K562 (cell line): ENCODE results near the gene NRCAM. TPM values are rescaled to one million over a fixed set of nuclear protein-coding genes. Genes with fewer than 3 reads are reported as not detected.

Experiments
- ATAC-seq: fragments of 200-7000 bp; cut with Tn5 transposase; 3 replicates; pipeline ENCODE4 v1.9.1; 2020; ENCODE audit warnings: moderate library complexity
- BruUV-seq: library from RNA; stranded (reverse); fragments of 400-500 nt; replicated peaks from 2 replicates; lab custom pipeline; 2021; lab: Mats Ljungman, UMichigan
- CTCF ChIA-PET: fragments of 300-600 bp; formaldehyde crosslinking; extraction: SDS; loops from one replicate; lab custom pipeline; 2021; ENCODE audit warnings: low intra/inter-chr PET ratio; lab: Yijun Ruan, JAX
- POLR2A ChIA-PET: fragments of 300-600, 350-650 bp; sonication (Branson Sonifier 250); formaldehyde crosslinking; extraction: SDS; loops from one replicate; lab custom pipeline; 2021; ENCODE audit warnings: antibody characterized with exemption, inconsistent platforms; lab: Yijun Ruan, JAX
- DNase-seq, 4 experiments: peaks; one replicate each; pipeline versions ENCODE4 v3.0.0 to v3.0.0-alpha.2; 2011 to 2018; ENCODE audit warnings: low spot score in 3 of 4, mixed read lengths in 3 of 4; ENCODE audit errors: extremely low read depth in 1 of 4
- FAIRE-seq: peaks from 2 replicates; lab custom pipeline; 2011; peaks lifted over from hg19 to GRCh38; lab: Jason Lieb, UNC
- H2AFZ ChIP-seq: 2 replicates; pipeline ENCODE4 v1.6.0; 2011; ENCODE audit warnings: low read depth, low read length, control low read depth, inconsistent platforms
- H3K27ac ChIP-seq: fragments of 200-600 bp; 3 replicates; pipeline ENCODE4 v1.8.0; 2011; ENCODE audit warnings: low read depth, mild to moderate bottlenecking, control low read depth, inconsistent platforms, low read length, moderate library complexity, mixed read lengths; ENCODE audit errors: extremely low read depth
- H3K27me3 ChIP-seq, 2 experiments: fragments of 300-600 bp in 1 of 2; 2 replicates in 1 of 2; 3 replicates in 1 of 2; pipeline versions ENCODE4 v1.6.0 to v1.8.0; 2011; ENCODE audit warnings: inconsistent platforms in 2 of 2, low read length in 2 of 2, mild to moderate bottlenecking in 1 of 2, mixed read lengths in 1 of 2, moderate library complexity in 1 of 2; ENCODE audit not compliant: control insufficient read depth in 2 of 2, insufficient read depth in 2 of 2
- H3K36me3 ChIP-seq: fragments of 300-600 bp; 3 replicates; pipeline ENCODE4 v1.8.0; 2011; ENCODE audit warnings: mild to moderate bottlenecking, low read length, inconsistent platforms; ENCODE audit not compliant: control insufficient read depth, insufficient read depth
- H3K4me1 ChIP-seq, 2 experiments: fragments of 200-600 bp in 1 of 2; replicated peaks in 1 of 2; 2 replicates in 1 of 2; 3 replicates in 1 of 2; pipeline versions ENCODE4 v1.5.1 to v1.8.0; 2011; ENCODE audit warnings: inconsistent platforms in 2 of 2, low read length in 2 of 2, mild to moderate bottlenecking in 1 of 2, mixed read lengths in 1 of 2, moderate library complexity in 1 of 2; ENCODE audit not compliant: control insufficient read depth in 2 of 2, insufficient read depth in 2 of 2
- H3K4me2 ChIP-seq: 2 replicates; pipeline ENCODE4 v1.6.1; 2011; ENCODE audit warnings: low read length, control low read depth, inconsistent platforms, mixed read lengths; ENCODE audit not compliant: insufficient read depth
- H3K4me3 ChIP-seq: fragments of 200-600 bp; sonication (generic), shearing (Covaris generic); 2 replicates; pipeline ENCODE4 v1.5.1; 2016; ENCODE audit warnings: control low read depth, inconsistent platforms
- H3K79me2 ChIP-seq: fragments of 200-600 bp; 3 replicates; pipeline ENCODE4 v1.8.0; 2011; ENCODE audit warnings: low read length, inconsistent platforms; ENCODE audit not compliant: control insufficient read depth, insufficient read depth
- H3K9ac ChIP-seq, 2 experiments: 2 replicates each; pipeline versions ENCODE4 v1.6.0 to v1.6.1; 2011; ENCODE audit warnings: low read depth in 2 of 2, low read length in 2 of 2, control low read depth in 1 of 2, inconsistent platforms in 1 of 2, mild to moderate bottlenecking in 1 of 2, mixed read lengths in 1 of 2; ENCODE audit not compliant: insufficient read depth in 1 of 2
- H3K9me1 ChIP-seq: one replicate; pipeline ENCODE4 v1.6.0; 2011; ENCODE audit warnings: inconsistent platforms, mild to moderate bottlenecking, low read length, moderate library complexity; ENCODE audit not compliant: control insufficient read depth, insufficient read depth
- H3K9me3 ChIP-seq: replicated peaks from 2 replicates; pipeline ENCODE4 v1.5.1; 2011; ENCODE audit warnings: low read depth, low read length, inconsistent platforms; ENCODE audit not compliant: control insufficient read depth, insufficient read depth
- H4K20me1 ChIP-seq: replicated peaks from 2 replicates; pipeline ENCODE4 v1.6.1; 2011; ENCODE audit warnings: low read length, inconsistent platforms, mixed read lengths; ENCODE audit not compliant: control insufficient read depth, insufficient read depth
- CEBPB ChIP-seq: fragments of 450-650 bp; IDR thresholded peaks from 2 replicates; pipeline ENCODE4 v1.6.1; 2016; ENCODE audit warnings: missing genetic modification characterization, missing compliant biosample characterization
- ERF ChIP-seq: fragments of 450-650 bp; formaldehyde crosslinking; IDR thresholded peaks from 2 replicates; pipeline ENCODE4 v1.4.0; 2020; ENCODE audit warnings: mild to moderate bottlenecking, mixed read lengths
- TRIM24 ChIP-seq, 2 experiments: fragments of 450-650 bp; IDR thresholded peaks; 2 replicates each; pipeline ENCODE4 v1.6.1; 2016
- ZFX ChIP-seq: sonication (generic); formaldehyde crosslinking; IDR thresholded peaks from 2 replicates; pipeline ENCODE4 v1.8.0; 2022; ENCODE audit warnings: mild to moderate bottlenecking, missing genetic modification reagents, moderate library complexity
- ZNF778 ChIP-seq: fragments of 450-650 bp; formaldehyde crosslinking; IDR thresholded peaks from 2 replicates; pipeline ENCODE4 v1.4.0; 2020; ENCODE audit warnings: mild to moderate bottlenecking, moderate library complexity
- WGBS: fragments of 100-300 bp; shearing (Covaris generic); methylation state at CpG from one replicate; pipeline ENCODE4 v1.1.6; 2016; ENCODE audit warnings: low coverage, mixed read lengths; ENCODE audit not compliant: insufficient coverage; ENCODE audit errors: missing lambda C conversion rate; 5-methylcytosine and 5-hydroxymethylcytosine counted together
- in situ Hi-C: fragments of 300-500 bp; cut with MboI; formaldehyde crosslinking; loops from 4 replicates; pipeline ENCODE4 v1.15.0; 2018; ENCODE audit warnings: inconsistent platforms, mixed read lengths
- intact Hi-C: fragments of 100-400 bp; cut with micrococcal nuclease; formaldehyde crosslinking; loops from 2 replicates; pipeline ENCODE4 v1.14.2; 2022
- polyA plus RNA-seq, 8 experiments: library from polyadenylated mRNA; depleted of rRNA in 4 of 8; stranded (reverse) in 5 of 8; unstranded in 3 of 8; fragments of >200 nt; fragmentation: Nextera tagmentation in 2 of 8; fragmentation: Illumina TruSeq in 1 of 8; extraction: Ambion mirVana in 2 of 8; extraction: Trizol in 1 of 8; gene quantifications; 2 replicates each; pipeline versions ENCODE4 v1.2.1 to v1.2.3, GENCODE V29; 2011 to 2014; ENCODE audit warnings: inconsistent platforms in 1 of 8, missing spikeins in 1 of 8
- total RNA-seq, 7 experiments: library from RNA; depleted of rRNA in 6 of 7; stranded (reverse); fragments of >200 nt in 6 of 7; fragmentation: Illumina TruSeq in 2 of 7; extraction: Trizol in 2 of 7; gene quantifications; 2 replicates each; pipeline versions ENCODE4 v1.2.1 to v1.2.3, GENCODE V29; 2011 to 2021; ENCODE audit warnings: low replicate concordance in 1 of 7
- TF ChIP-seq, protein P1 (sequence below): fragments of 450-650 bp; IDR thresholded peaks from 2 replicates; pipeline ENCODE4 v1.6.1; 2018; ENCODE audit not compliant: partially characterized antibody
- TF ChIP-seq, protein P2 (sequence below), 2 experiments: fragments of 450-650 bp in 1 of 2; IDR thresholded peaks; 2 replicates each; pipeline ENCODE4 v1.6.1; 2011 to 2017; ENCODE audit warnings: low read depth in 2 of 2, antibody characterized with exemption in 1 of 2, borderline replicate concordance in 1 of 2, low read length in 1 of 2, mild to moderate bottlenecking in 1 of 2, mixed read lengths in 1 of 2; ENCODE audit not compliant: control insufficient read depth in 1 of 2

Gene NRCAM
- total and polyA plus RNA-seq, 9 of the 15 experiments (the other 6 are each of a cell fraction or from before 2014, with no cell fraction given), result 0.03 to 0.54 (median 0.12) TPM; not detected in 1

DNA sequence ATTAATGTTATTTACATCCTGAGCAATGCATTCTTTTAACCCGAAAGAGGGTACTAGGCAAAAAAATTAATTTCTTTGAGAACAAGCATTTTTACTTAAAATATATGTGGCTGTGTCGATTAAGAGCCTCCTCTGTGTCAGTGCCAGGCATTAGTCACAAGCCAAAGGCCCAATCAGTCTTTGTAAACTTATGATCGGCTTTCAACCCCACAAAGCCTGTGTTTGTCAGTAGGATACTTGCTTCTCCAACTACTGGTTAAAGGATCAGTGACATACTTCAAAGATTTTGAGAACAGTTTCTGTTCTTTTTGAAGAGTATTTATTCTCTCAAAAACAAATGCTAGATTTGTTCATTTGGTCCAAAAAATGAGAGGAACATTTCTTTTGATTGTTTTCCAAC is 159.3 kb downstream of the NRCAM start:
- H3K27me3 ChIP-seq, result peaks cover 16 to 20% of the 10 kb centered on the region in 2 experiments; a peak in 3 of 5 replicates
- no peaks in the 10 kb centered on the region for H3K36me3 ChIP-seq
- H4K20me1 ChIP-seq, result no peaks in the 10 kb centered on the region
- WGBS, result 3% methylated on average over 3 of the region's 3 CpGs
- intact Hi-C loops, result no loop called here
- no TSS peak for BruUV-seq
- H3K79me2 ChIP-seq, result no peaks in the 10 kb centered on the region
- TF ChIP-seq CEBPB (tag), result no peak
- no peak for TF ChIP-seq ERF (CRISPR knock-in tag)
- no peak for TF ChIP-seq ZNF778
- TF ChIP-seq ZFX (CRISPR knock-in tag), result no peak
- TF ChIP-seq, protein P1, sequence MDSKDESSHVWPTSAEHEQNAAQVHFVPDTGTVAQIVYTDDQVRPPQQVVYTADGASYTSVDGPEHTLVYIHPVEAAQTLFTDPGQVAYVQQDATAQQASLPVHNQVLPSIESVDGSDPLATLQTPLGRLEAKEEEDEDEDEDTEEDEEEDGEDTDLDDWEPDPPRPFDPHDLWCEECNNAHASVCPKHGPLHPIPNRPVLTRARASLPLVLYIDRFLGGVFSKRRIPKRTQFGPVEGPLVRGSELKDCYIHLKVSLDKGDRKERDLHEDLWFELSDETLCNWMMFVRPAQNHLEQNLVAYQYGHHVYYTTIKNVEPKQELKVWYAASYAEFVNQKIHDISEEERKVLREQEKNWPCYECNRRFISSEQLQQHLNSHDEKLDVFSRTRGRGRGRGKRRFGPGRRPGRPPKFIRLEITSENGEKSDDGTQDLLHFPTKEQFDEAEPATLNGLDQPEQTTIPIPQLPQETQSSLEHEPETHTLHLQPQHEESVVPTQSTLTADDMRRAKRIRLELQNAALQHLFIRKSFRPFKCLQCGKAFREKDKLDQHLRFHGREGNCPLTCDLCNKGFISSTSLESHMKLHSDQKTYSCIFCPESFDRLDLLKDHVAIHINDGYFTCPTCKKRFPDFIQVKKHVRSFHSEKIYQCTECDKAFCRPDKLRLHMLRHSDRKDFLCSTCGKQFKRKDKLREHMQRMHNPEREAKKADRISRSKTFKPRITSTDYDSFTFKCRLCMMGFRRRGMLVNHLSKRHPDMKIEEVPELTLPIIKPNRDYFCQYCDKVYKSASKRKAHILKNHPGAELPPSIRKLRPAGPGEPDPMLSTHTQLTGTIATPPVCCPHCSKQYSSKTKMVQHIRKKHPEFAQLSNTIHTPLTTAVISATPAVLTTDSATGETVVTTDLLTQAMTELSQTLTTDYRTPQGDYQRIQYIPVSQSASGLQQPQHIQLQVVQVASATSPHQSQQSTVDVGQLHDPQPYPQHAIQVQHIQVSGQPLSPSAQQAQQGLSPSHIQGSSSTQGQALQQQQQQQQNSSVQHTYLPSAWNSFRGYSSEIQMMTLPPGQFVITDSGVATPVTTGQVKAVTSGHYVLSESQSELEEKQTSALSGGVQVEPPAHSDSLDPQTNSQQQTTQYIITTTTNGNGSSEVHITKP, result no peak
- TF ChIP-seq TRIM24 (IDR thresholded peaks at IDR 0.05), result no peak
- TF ChIP-seq, protein P2, sequence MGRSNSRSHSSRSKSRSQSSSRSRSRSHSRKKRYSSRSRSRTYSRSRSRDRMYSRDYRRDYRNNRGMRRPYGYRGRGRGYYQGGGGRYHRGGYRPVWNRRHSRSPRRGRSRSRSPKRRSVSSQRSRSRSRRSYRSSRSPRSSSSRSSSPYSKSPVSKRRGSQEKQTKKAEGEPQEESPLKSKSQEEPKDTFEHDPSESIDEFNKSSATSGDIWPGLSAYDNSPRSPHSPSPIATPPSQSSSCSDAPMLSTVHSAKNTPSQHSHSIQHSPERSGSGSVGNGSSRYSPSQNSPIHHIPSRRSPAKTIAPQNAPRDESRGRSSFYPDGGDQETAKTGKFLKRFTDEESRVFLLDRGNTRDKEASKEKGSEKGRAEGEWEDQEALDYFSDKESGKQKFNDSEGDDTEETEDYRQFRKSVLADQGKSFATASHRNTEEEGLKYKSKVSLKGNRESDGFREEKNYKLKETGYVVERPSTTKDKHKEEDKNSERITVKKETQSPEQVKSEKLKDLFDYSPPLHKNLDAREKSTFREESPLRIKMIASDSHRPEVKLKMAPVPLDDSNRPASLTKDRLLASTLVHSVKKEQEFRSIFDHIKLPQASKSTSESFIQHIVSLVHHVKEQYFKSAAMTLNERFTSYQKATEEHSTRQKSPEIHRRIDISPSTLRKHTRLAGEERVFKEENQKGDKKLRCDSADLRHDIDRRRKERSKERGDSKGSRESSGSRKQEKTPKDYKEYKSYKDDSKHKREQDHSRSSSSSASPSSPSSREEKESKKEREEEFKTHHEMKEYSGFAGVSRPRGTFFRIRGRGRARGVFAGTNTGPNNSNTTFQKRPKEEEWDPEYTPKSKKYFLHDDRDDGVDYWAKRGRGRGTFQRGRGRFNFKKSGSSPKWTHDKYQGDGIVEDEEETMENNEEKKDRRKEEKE (IDR thresholded peaks at IDR 0.05; ENCODE audit: borderline replicate concordance in 1 of 2, control insufficient read depth in 1 of 2, low read depth in 2 of 2, low read length in 1 of 2), result no peak
- TF ChIP-seq, all 486 proteins: peak for 0
- H3K9me3 ChIP-seq, result no peaks in the 10 kb centered on the region
- H3K9ac ChIP-seq, result no peak overlapping the region
- ChIA-PET POLR2A (no interaction called here), CTCF (no interaction called here)
- no peaks in the 10 kb centered on the region for H3K4me1 ChIP-seq
- no peaks in the 10 kb centered on the region for H3K9me1 ChIP-seq
- in situ Hi-C loops, result no loop called here
- ATAC-seq, result no peak
- no peak for DNase-seq
- H3K4me2 ChIP-seq, result no peak overlapping the region
- no peak overlapping the region for H2AFZ ChIP-seq
- no peak overlapping the region for H3K27ac ChIP-seq
- H3K4me3 ChIP-seq, result no peak overlapping the region
- no peak for FAIRE-seq
